22Rv1 (cell line): ENCODE measurements around the gene OR6M1.

Experiments
- H3K27ac ChIP-seq: fragments of 450-650 bp; 2 replicates; pipeline ENCODE4 v1.5.1; 2017
- CTCF ChIP-seq: fragments of 450-650 bp; IDR thresholded peaks from 2 replicates; pipeline ENCODE4 v1.5.1; 2017; ENCODE audit warnings: mild to moderate bottlenecking
- ZFX ChIP-seq: fragments of 450-650 bp; IDR thresholded peaks from 2 replicates; pipeline ENCODE4 v1.6.1; 2017; ENCODE audit warnings: antibody characterized with exemption, borderline replicate concordance

The OR6M1 gene

GRCh38 chr11:123800036-123800435 is 6.1 kb downstream of the OR6M1 start:
- H3K27ac ChIP-seq = no peak overlapping the region
- TF ChIP-seq ZFX (no peak), CTCF (no peak)

GRCh38 chr11:123799438-123799837 is 6.7 kb downstream of the OR6M1 start:
- no peak overlapping the region for H3K27ac ChIP-seq
- TF ChIP-seq ZFX = no peak
- no peak for TF ChIP-seq CTCF

- H3K27ac ChIP-seq = no peak overlapping the region
- TF ChIP-seq ZFX = no peak
Observed at GRCh38 chr11:123798513-123799252, 7.5 kb downstream of the OR6M1 start.

- TF ChIP-seq CTCF (no peak), ZFX (no peak)
- H3K27ac ChIP-seq = no peak overlapping the region
Observed at GRCh38 chr11:123798079-123798478, 8.1 kb downstream of the OR6M1 start.

GRCh38 chr11:123797541-123797940 is 8.6 kb downstream of the OR6M1 start:
- H3K27ac ChIP-seq = no peak overlapping the region
- TF ChIP-seq CTCF = no peak
- no peak for TF ChIP-seq ZFX

GRCh38 chr11:123797114-123797513 is 9.0 kb downstream of the OR6M1 start:
- H3K27ac ChIP-seq = no peak overlapping the region
- no peak for TF ChIP-seq CTCF
- no peak for TF ChIP-seq ZFX

- H3K27ac ChIP-seq = no peak overlapping the region
- TF ChIP-seq ZFX (no peak), CTCF (no peak)
Observed at GRCh38 chr11:123796226-123796625, 9.9 kb downstream of the OR6M1 start.

- TF ChIP-seq CTCF = no peak
- no peak for TF ChIP-seq ZFX
Observed at GRCh38 chr11:123783536-123783935, 22.6 kb downstream of the OR6M1 start.

More at GRCh38 chr11:123783536-123783935, 22.6 kb downstream of the OR6M1 start:
- H3K27ac ChIP-seq = no peak overlapping the region
